NCI-H128 (cell line): Measurements from ENCODE around the gene CXorf66.
"Not testable (repeated sequence)": the region's sequence is repeated elsewhere in the genome, so short reads cannot be mapped to it uniquely, and the experiment has no call there.

Experiments
- DNase-seq: peaks from one replicate; lab custom pipeline; 2025; ENCODE audit not compliant: unreplicated experiment; lab: John Stamatoyannopoulos, UW

The CXorf66 gene

DNA sequence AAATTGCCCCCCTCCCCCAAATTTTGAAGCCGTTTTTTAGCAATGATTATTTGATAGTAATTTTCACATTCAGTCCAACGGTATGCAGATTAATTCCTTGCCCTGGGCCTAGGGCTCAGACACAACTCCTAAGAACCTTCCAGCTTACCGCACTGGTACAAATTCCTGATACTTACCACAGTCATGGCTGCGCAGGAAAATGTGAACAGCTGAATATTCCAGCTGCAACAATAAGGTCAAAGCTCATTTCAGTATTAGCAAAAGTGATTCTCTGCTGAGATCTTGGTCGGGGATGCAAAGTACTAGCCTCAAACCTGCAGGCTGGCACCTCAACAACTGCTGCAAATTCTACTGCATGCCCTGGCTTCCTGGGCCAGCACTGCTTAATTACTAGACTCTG is 35.4 kb downstream of the CXorf66 start:
- no peak for DNase-seq

DNA sequence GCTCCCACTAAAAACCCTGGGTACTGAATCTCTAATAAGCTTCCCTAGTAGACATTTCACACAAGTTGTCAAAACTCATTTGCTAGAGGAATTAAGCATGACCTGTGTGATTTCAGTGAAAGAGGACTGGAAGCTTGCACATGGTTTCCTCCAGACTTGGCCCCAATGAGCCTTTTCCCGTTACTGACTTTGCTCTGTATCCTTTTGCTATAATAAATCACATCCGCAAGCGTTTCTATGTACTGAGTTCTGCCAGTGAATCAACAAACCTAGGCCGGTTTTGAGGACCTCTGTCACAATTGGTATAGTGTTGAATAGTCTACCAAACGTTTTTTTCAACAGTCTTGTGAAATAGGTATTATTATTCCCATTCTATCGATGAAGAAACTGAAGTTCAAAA is 40.6 kb downstream of the CXorf66 start:
- DNase-seq, result no peak

DNA sequence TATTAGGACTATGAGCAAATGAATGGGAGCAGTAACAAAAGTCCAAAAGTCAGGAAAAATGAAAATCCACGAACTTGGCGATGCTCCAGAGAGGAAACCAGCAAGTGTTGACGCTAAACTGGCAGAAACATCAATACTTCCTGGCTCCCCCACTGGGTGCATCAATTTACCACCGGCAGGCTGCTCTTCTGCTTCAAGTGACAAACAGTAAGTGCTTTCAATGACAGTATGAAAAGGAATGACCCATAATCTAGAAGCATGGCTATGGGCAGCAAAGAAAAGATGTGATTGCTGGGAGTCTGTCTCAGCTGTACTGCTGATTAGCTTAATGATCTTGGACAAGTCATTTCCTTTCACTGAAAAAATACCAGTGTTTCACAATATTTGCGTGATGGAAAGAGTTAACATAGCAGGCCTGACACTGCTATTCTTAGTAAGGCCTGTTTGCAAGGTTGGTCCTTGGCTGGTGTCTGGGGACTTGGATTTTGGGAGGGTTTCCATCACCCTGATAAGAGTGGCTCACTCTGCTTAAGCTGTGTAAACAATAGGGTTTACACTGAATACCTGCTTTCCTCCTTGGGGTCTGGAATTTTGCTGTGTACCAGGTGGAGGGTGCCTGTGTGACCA is 41.1 kb downstream of the CXorf66 start:
- no peak for DNase-seq

DNA sequence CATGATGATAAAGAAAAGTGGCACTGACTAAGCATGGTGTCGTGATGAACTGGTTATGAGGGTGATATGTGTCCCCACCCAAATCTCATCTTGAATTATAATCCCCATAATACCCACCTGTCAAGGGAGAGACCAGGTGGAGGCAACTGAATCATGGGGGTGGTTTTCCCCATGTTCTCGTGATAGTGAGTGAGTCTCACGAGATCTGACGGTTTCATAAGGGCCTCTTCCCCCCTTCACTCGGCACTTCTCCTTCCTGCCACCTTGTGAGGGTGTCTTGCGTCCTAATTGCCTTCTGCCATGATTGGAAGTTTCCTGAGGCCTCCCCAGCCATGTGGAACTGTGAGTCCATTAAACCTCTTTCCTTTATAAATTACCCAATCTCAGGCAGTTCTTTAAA is 44.2 kb downstream of the CXorf66 start:
- DNase-seq, result not testable (repeated sequence)

DNA sequence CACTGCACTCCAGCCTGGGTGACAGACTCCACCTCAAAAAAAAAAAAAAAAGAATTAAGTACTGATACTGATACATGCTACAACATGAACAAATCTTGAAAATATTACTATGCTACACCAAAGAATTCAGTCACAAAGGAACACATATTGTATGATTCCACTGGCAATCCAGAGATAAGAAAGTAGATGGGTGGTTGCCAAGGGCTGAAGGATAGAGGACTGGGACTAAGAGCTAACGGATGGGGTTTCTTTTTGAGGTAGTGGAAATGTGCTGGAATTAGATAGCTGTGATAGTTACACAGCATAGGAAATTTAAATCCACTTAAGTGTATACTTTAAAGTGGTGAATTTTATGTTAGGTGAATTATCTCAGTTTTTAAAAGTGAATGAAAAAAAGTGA is 45.0 kb downstream of the CXorf66 start:
- no peak for DNase-seq

DNA sequence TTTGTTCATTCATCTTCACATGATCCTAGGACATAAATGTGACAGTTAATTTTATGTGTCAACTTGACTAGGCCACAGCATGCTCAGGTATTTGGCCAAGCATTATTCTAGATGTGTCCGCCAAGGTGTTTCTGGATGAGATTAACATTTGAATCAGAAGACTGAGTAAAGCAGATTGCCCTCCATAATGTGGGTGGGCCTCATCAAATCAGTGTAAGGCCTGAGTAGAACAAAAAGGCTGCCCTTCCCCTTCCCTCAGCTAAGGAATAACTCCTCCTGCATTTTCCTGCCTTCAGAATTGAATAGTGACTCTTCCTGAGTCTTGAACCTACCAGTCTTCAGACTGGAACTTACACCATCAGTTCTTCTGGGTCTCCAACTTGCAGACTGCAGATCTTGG is 50.9 kb downstream of the CXorf66 start:
- DNase-seq, result no peak

DNA sequence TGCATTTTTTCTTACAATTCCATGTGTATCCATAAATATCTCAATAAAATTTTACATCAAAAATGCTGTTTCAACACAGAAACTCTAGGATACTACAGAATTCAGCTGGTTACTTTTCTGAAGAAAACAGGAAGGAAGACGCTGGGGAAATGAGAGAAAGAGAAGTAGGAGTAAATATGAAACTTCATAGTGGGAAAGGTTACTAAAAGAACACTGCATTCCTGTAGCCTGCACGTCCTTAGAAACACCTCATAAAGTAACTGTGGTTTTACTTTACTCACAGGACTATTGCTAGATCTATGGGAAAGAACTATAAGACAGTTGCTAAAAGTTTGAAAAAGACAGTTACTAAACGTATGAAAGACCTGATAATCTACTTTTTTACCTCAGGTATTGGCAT is 55.6 kb downstream of the CXorf66 start:
- DNase-seq, result no peak

DNA sequence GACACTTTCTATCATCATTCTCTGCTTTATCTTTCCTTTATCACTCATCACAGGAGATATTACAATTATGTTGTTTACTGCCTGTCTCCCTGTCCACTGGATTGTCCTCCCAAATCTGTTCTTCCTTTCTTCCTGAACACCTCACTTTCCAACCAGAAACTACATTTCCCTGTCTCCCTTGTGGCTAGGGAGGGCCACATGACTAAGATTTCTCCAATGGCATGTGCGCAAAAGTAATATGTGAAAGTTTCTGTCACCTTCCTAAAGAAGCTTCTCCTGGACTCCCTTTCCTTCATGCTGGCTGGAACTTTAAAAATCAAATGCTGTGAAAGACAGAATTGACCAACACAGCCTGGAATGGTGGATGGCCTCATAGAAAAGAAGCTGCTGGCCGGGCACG is 58.2 kb downstream of the CXorf66 start:
- DNase-seq, result no peak

DNA sequence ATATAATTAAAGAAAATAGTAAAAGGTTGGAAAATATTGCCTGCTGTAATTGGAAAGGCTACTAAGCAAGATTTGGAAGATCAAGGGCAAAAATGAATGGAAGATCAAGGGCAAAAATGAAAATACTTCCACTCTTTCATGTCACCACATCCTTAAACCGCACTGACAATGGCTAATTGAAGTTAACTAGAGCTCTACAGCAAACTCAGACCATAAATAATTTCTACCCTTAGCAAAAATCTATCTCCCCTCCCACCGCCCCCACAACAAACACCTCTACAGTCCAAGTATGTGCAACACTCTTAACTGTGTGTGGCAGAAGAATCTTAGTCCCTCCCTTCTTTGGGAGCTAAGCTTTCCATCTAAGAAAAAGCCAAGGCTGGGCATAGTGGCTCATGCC is 59.6 kb downstream of the CXorf66 start:
- no peak for DNase-seq
